Measurements from ENCODE around the gene TTLL4. TPM values are rescaled to one million over a fixed set of nuclear protein-coding genes. Genes with fewer than 3 reads are reported as not detected.
"Not testable (repeated sequence)": the region's sequence is repeated elsewhere in the genome, so short reads cannot be mapped to it uniquely, and the experiment has no call there.

Gene TTLL4
- total and polyA plus RNA-seq, 2 donors (not counting 1 experiment from before 2014, with no cell fraction given): 21.2 to 33.8 TPM

DNA sequence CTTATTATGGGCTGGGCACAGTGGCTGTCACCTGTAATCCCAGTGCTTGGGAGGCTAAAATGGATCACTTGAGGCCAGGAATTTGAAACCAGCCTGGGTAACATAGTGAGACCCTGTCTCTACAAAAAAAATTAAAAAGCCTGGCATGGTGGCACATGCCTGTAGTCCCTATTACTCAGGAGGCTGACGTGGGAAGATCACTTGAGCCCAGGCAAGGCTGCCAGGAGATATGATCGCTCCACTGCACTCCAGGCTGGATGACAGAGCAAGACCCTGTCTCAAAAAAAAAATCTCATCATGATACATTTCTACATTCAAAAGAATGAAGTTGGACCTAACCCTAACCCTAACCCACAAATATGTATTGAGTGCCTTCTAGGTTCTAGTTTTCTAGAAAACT is 51.2 kb downstream of the TTLL4 start:
- Histone ChIP-seq H3K4me1 (ENCODE audit: control insufficient read depth in 2 of 2, insufficient read depth in 2 of 2, low read length in 2 of 2) (no peaks in the 10 kb centered on the region), H3K36me3 (replicated peaks in 1 of 2; ENCODE audit: control extremely low read depth in 1 of 2, control insufficient read depth in 1 of 2, extremely low read depth in 1 of 2, insufficient read depth in 2 of 2, low read length in 1 of 2) (peaks cover 0 to 2% of the 10 kb centered on the region in 2 experiments), H3K27me3 (replicated peaks in 1 of 4; ENCODE audit: control extremely low read depth in 1 of 4, control insufficient read depth in 3 of 4, insufficient read depth in 4 of 4, low read length in 3 of 4) (no peaks in the 10 kb centered on the region), H4K20me1 (ENCODE audit: control insufficient read depth, insufficient read depth, low read length, poor library complexity, severe bottlenecking) (no peaks in the 10 kb centered on the region), H3K9me3 (ENCODE audit: control extremely low read depth in 1 of 3, control insufficient read depth in 2 of 3, insufficient read depth in 1 of 3, low read length in 2 of 3) (no peaks in the 10 kb centered on the region), H3K4me2 (replicated peaks; ENCODE audit: low read depth, low read length, poor library complexity, severe bottlenecking) (no peak overlapping the region), H3K79me2 (ENCODE audit: control insufficient read depth, insufficient read depth, low read length) (no peaks in the 10 kb centered on the region), H3K27ac (ENCODE audit: low read length in 2 of 2) (no peak overlapping the region), H3K9ac (ENCODE audit: low read length) (no peak overlapping the region), H2AFZ (ENCODE audit: insufficient read depth, low read depth, low read length, poor library complexity, severe bottlenecking) (no peak overlapping the region), H3K4me3 (ENCODE audit: control extremely low read depth in 1 of 5, extremely low read depth in 1 of 5, insufficient read depth in 1 of 5, low read depth in 2 of 5, low read length in 4 of 5) (no peak overlapping the region)
- WGBS (ENCODE audit: insufficient coverage): 88% methylated on average over 2 of the region's 2 CpGs
- POLR2A ChIA-PET: no interaction called here
- H3K9me3 Mint-ChIP-seq (ENCODE audit: insufficient read depth): no peaks in the 10 kb centered on the region
- H3K27ac Mint-ChIP-seq: no peak overlapping the region
- no peak for DNase-seq
- H3K4me1 Mint-ChIP-seq: no peaks in the 10 kb centered on the region
- CTCF ChIA-PET: no interaction called here
- TF ChIP-seq, protein P1, sequence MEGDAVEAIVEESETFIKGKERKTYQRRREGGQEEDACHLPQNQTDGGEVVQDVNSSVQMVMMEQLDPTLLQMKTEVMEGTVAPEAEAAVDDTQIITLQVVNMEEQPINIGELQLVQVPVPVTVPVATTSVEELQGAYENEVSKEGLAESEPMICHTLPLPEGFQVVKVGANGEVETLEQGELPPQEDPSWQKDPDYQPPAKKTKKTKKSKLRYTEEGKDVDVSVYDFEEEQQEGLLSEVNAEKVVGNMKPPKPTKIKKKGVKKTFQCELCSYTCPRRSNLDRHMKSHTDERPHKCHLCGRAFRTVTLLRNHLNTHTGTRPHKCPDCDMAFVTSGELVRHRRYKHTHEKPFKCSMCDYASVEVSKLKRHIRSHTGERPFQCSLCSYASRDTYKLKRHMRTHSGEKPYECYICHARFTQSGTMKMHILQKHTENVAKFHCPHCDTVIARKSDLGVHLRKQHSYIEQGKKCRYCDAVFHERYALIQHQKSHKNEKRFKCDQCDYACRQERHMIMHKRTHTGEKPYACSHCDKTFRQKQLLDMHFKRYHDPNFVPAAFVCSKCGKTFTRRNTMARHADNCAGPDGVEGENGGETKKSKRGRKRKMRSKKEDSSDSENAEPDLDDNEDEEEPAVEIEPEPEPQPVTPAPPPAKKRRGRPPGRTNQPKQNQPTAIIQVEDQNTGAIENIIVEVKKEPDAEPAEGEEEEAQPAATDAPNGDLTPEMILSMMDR (IDR thresholded peaks at IDR 0.05): no peak
- no peak for TF ChIP-seq EZH2 (IDR thresholded peaks at IDR 0.05; ENCODE audit: borderline replicate concordance, insufficient read depth, low read depth, low read length, poor library complexity, severe bottlenecking)
- ATAC-seq (ENCODE audit: low read depth): no peak
- intact Hi-C loops (cut with micrococcal nuclease): no loop called here
- H3K4me3 Mint-ChIP-seq: no peak overlapping the region
- H3K27me3 Mint-ChIP-seq: no peaks in the 10 kb centered on the region

DNA sequence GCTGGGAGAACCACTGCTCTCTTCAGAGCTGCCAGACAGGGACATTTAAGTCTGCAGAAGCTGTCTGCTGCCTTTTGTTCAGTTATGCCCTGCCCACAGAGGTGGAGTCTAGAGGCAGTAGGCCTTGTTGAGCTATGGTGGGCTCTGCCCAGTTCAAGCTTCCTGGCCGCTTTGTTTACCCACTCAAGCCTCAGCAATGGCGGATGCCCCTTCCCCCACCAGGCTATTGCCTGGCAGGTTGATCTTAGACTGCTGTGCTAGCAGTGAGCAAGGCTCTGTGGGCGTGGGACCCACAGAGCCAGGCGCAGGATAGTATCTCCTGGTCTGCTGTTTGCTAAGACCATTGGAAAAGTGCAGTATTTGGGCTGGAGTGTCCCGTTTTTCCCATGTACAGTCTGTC is 62.1 kb downstream of the TTLL4 start:
- H3K4me2 ChIP-seq (replicated peaks; ENCODE audit: low read depth, low read length, poor library complexity, severe bottlenecking); H3K9ac ChIP-seq (ENCODE audit: low read length); H3K4me3 Mint-ChIP-seq; DNase-seq; H3K27ac ChIP-seq (ENCODE audit: low read length in 2 of 2); H3K4me1 ChIP-seq (ENCODE audit: control insufficient read depth in 2 of 2, insufficient read depth in 2 of 2, low read length in 2 of 2); ATAC-seq (ENCODE audit: low read depth); intact Hi-C loops (cut with micrococcal nuclease); CTCF ChIA-PET; H4K20me1 ChIP-seq (ENCODE audit: control insufficient read depth, insufficient read depth, low read length, poor library complexity, severe bottlenecking); H3K27me3 ChIP-seq (replicated peaks in 1 of 4; ENCODE audit: control extremely low read depth in 1 of 4, control insufficient read depth in 3 of 4, insufficient read depth in 4 of 4, low read length in 3 of 4); H3K79me2 ChIP-seq (ENCODE audit: control insufficient read depth, insufficient read depth, low read length); H3K27ac Mint-ChIP-seq; H3K36me3 ChIP-seq (replicated peaks in 1 of 2; ENCODE audit: control extremely low read depth in 1 of 2, control insufficient read depth in 1 of 2, extremely low read depth in 1 of 2, insufficient read depth in 2 of 2, low read length in 1 of 2); H2AFZ ChIP-seq (ENCODE audit: insufficient read depth, low read depth, low read length, poor library complexity, severe bottlenecking); H3K4me3 ChIP-seq (ENCODE audit: control extremely low read depth in 1 of 5, extremely low read depth in 1 of 5, insufficient read depth in 1 of 5, low read depth in 2 of 5, low read length in 4 of 5); H3K27me3 Mint-ChIP-seq; H3K4me1 Mint-ChIP-seq; POLR2A ChIA-PET: not testable (repeated sequence)
- 88% methylated on average over 5 of the region's 5 CpGs for WGBS (ENCODE audit: insufficient coverage)
- peaks cover 0 to 19% (median 9%) of the 10 kb centered on the region in 3 donors for H3K9me3 ChIP-seq (ENCODE audit: control extremely low read depth in 1 of 3, control insufficient read depth in 2 of 3, insufficient read depth in 1 of 3, low read length in 2 of 3)
- H3K9me3 Mint-ChIP-seq (ENCODE audit: insufficient read depth): peaks cover 14% of the 10 kb centered on the region
